HG03135 (cell line): Measurements from ENCODE around the gene CTSG.
"Not testable (repeated sequence)": the region's sequence is repeated elsewhere in the genome, so short reads cannot be mapped to it uniquely, and the experiment has no call there.

Experiments used
- ATAC-seq: cut with Tn5 transposase; IDR thresholded peaks from one replicate; pipeline ENCODE4 v1.9.1; 2021; ENCODE audit warnings: mild to moderate bottlenecking, moderate library complexity; ENCODE audit not compliant: unreplicated experiment

The CTSG gene

GRCh38 chr14:24576182-24576581 is at the start of gene CTSG:
Gene CTSG, minus strand, starts transcription at chr14:24576250. Its CDS starts 27 bp downstream, at chr14:24576223.
- ATAC-seq = no peak

- no peak for ATAC-seq
Observed at GRCh38 chr14:24613747-24614146, 37.7 kb upstream of the CTSG start.

- no peak for ATAC-seq
Observed at GRCh38 chr14:24613241-24613640, 37.2 kb upstream of the CTSG start.

GRCh38 chr14:24612196-24612595 is 36.1 kb upstream of the CTSG start:
- no peak for ATAC-seq

GRCh38 chr14:24609655-24610344 is 33.8 kb upstream of the CTSG start, which contains the start of gene GZMH:
Gene GZMH, minus strand, starts transcription at chr14:24609685. Its CDS starts 72 bp downstream, at chr14:24609613.
- ATAC-seq = no peak

GRCh38 chr14:24607635-24608514 is 31.8 kb upstream of the CTSG start:
- no peak for ATAC-seq

- ATAC-seq = no peak
Observed at GRCh38 chr14:24607081-24607480, 31.0 kb upstream of the CTSG start.

GRCh38 chr14:24606297-24606696 is 30.2 kb upstream of the CTSG start:
- ATAC-seq = no peak

- ATAC-seq = peak; percentile 87
Observed at GRCh38 chr14:24605435-24606190, 29.6 kb upstream of the CTSG start.

GRCh38 chr14:24597403-24597802 is 21.4 kb upstream of the CTSG start:
- ATAC-seq = no peak

- ATAC-seq = no peak
Observed at GRCh38 chr14:24595073-24595808, 19.2 kb upstream of the CTSG start.

- ATAC-seq = not testable (repeated sequence)
Observed at GRCh38 chr14:24591004-24591403, 15.0 kb upstream of the CTSG start.

- not testable (repeated sequence) for ATAC-seq
Observed at GRCh38 chr14:24584402-24584801, 8.4 kb upstream of the CTSG start.

- ATAC-seq = no peak
Observed at GRCh38 chr14:24578558-24578957, 2.5 kb upstream of the CTSG start.

GRCh38 chr14:24576771-24577170 is 721 bp upstream of the CTSG start:
- no peak for ATAC-seq

- ATAC-seq = no peak
Observed at GRCh38 chr14:24574206-24574774, 1.8 kb downstream of the CTSG start.

- no peak for ATAC-seq
Observed at GRCh38 chr14:24566318-24566717, 9.7 kb downstream of the CTSG start.

GRCh38 chr14:24565766-24566165 is 10.3 kb downstream of the CTSG start:
- no peak for ATAC-seq

GRCh38 chr14:24563505-24563904 is 12.5 kb downstream of the CTSG start:
- ATAC-seq = no peak

GRCh38 chr14:24556756-24557155 is 19.3 kb downstream of the CTSG start:
- no peak for ATAC-seq
